SK-N-SH (cell line): ENCODE results near the gene MBTPS1. TPM values are rescaled to one million over a fixed set of nuclear protein-coding genes. Genes with fewer than 3 reads are reported as not detected.

Experiments used
- CTCF ChIA-PET: fragments of 300-600, 350-600 bp; formaldehyde crosslinking; extraction: SDS; loops from one replicate; lab custom pipeline; 2021; lab: Yijun Ruan, JAX
- POLR2A ChIA-PET: fragments of 350-600 bp; sonication (Branson Sonifier 250); formaldehyde crosslinking; extraction: SDS; loops from one replicate; lab custom pipeline; 2020; ENCODE audit warnings: antibody characterized with exemption, inconsistent platforms; lab: Yijun Ruan, JAX
- DNase-seq: peaks from one replicate; pipeline ENCODE4 v3.0.0; 2012
- H2AFZ ChIP-seq: fragments of 200-600 bp; sonication (generic); 2 replicates; pipeline ENCODE4 v1.8.1; 2016; ENCODE audit warnings: antibody characterized with exemption, mild to moderate bottlenecking, low read depth
- H3F3A ChIP-seq: fragments of 200-600 bp; sonication (generic); replicated peaks from 2 replicates; pipeline ENCODE3; 2016; ENCODE audit warnings: antibody characterized with exemption, mild to moderate bottlenecking; ENCODE audit not compliant: insufficient read depth
- H3K27ac ChIP-seq, 2 experiments: fragments of 200-500 bp in 1 of 2; fragments of 200-600 bp in 1 of 2; sonication (Bioruptor generic) in 1 of 2; sonication (generic), shearing (Covaris generic) in 1 of 2; 2 replicates each; pipeline versions ENCODE4 v1.5.1 to v1.6.1; 2014 to 2016; ENCODE audit warnings: low read depth in 2 of 2, inconsistent platforms in 1 of 2, low read length in 1 of 2, mild to moderate bottlenecking in 1 of 2, mixed read lengths in 1 of 2
- H3K27me3 ChIP-seq: fragments of 200-600 bp; sonication (generic), shearing (Covaris generic); 2 replicates; pipeline ENCODE4 v1.6.1; 2016; ENCODE audit warnings: mixed run types; ENCODE audit not compliant: insufficient read depth
- H3K36me3 ChIP-seq, 2 experiments: fragments of 200-500 bp in 1 of 2; fragments of 200-600 bp in 1 of 2; sonication (Bioruptor generic) in 1 of 2; sonication (generic) in 1 of 2; replicated peaks in 1 of 2; 2 replicates each; pipeline versions ENCODE3 to v1.5.1; 2014 to 2016; ENCODE audit warnings: low read length in 1 of 2, mild to moderate bottlenecking in 1 of 2; ENCODE audit not compliant: insufficient read depth in 2 of 2, control insufficient read depth in 1 of 2
- H3K4me1 ChIP-seq, 2 experiments: fragments of 200-500 bp in 1 of 2; fragments of 200-600 bp in 1 of 2; sonication (Bioruptor generic) in 1 of 2; sonication (generic), shearing (Covaris generic) in 1 of 2; 2 replicates each; pipeline versions ENCODE4 v1.5.1 to v1.6.1; 2014 to 2016; ENCODE audit warnings: low read depth in 1 of 2, low read length in 1 of 2, mixed run types in 1 of 2; ENCODE audit not compliant: insufficient read depth in 2 of 2, control insufficient read depth in 1 of 2
- H3K4me2 ChIP-seq: fragments of 200-600 bp; sonication (generic), shearing (Covaris generic); 2 replicates; pipeline ENCODE4 v1.6.1; 2017; ENCODE audit warnings: mixed run types
- H3K4me3 ChIP-seq, 2 experiments: fragments of 200-500 bp in 1 of 2; fragments of 200-600 bp in 1 of 2; sonication (Bioruptor generic) in 1 of 2; sonication (generic), shearing (Covaris generic) in 1 of 2; 2 replicates each; pipeline versions ENCODE4 v1.5.1 to v1.8.1; 2014 to 2016; ENCODE audit warnings: low read depth in 2 of 2, inconsistent platforms in 1 of 2, low read length in 1 of 2, mild to moderate bottlenecking in 1 of 2, mixed read lengths in 1 of 2, moderate library complexity in 1 of 2
- H3K79me2 ChIP-seq: fragments of 200-600 bp; sonication (generic); 2 replicates; pipeline ENCODE4 v1.8.1; 2017; ENCODE audit warnings: mild to moderate bottlenecking; ENCODE audit not compliant: insufficient read depth
- H3K9ac ChIP-seq: fragments of 200-600 bp; sonication (generic); 2 replicates; pipeline ENCODE4 v1.6.1; 2017; ENCODE audit warnings: mixed run types
- H3K9me2 ChIP-seq: fragments of 200-600 bp; sonication (generic); 2 replicates; pipeline ENCODE4 v1.6.1; 2017; ENCODE audit warnings: mixed run types
- H3K9me3 ChIP-seq: fragments of 200-600 bp; sonication (generic); 2 replicates; pipeline ENCODE4 v1.6.1; 2017; ENCODE audit warnings: mixed run types, mild to moderate bottlenecking, moderate library complexity
- H4K20me1 ChIP-seq: fragments of 200-600 bp; sonication (generic); 2 replicates; pipeline ENCODE4 v1.6.1; 2017; ENCODE audit warnings: mild to moderate bottlenecking, mixed run types; ENCODE audit not compliant: insufficient read depth
- CHD2 ChIP-seq: fragments of 150-350 bp; IDR thresholded peaks from 2 replicates; pipeline ENCODE4 v1.6.1; 2018; ENCODE audit warnings: low read length; ENCODE audit not compliant: partially characterized antibody
- FOXM1 ChIP-seq: IDR thresholded peaks from 2 replicates; pipeline ENCODE4 v1.4.0; 2012; ENCODE audit warnings: low read depth, mild to moderate bottlenecking
- GABPA ChIP-seq: IDR thresholded peaks from 2 replicates; pipeline ENCODE4 v1.4.0; 2012; ENCODE audit warnings: low read depth, mild to moderate bottlenecking
- GATA2 ChIP-seq: sonication (generic); formaldehyde crosslinking; IDR thresholded peaks from 2 replicates; pipeline ENCODE4 v1.5.0; 2020; ENCODE audit warnings: mild to moderate bottlenecking, missing genetic modification reagents
- MEF2A ChIP-seq: IDR thresholded peaks from 2 replicates; pipeline ENCODE4 v1.4.0; 2012; ENCODE audit warnings: low read depth, borderline replicate concordance
- NFIC ChIP-seq: IDR thresholded peaks from 2 replicates; pipeline ENCODE4 v1.4.0; 2012; ENCODE audit warnings: borderline replicate concordance
- POLR2AphosphoS5 ChIP-seq: IDR thresholded peaks from 2 replicates; pipeline ENCODE4 v1.6.1; 2012; ENCODE audit warnings: low read depth, low read length
- RXRA ChIP-seq: IDR thresholded peaks from 2 replicates; pipeline ENCODE4 v1.4.0; 2012; ENCODE audit warnings: low read depth, mild to moderate bottlenecking, borderline replicate concordance
- SIN3A ChIP-seq: IDR thresholded peaks from 2 replicates; pipeline ENCODE4 v1.6.1; 2012; ENCODE audit warnings: low read depth, mild to moderate bottlenecking, low read length, moderate library complexity, borderline replicate concordance
- SMC3 ChIP-seq: IDR thresholded peaks from 2 replicates; pipeline ENCODE4 v1.6.1; 2012; ENCODE audit warnings: low read depth, low read length, improper control_type of control experiment
- TAF1 ChIP-seq: IDR thresholded peaks from 2 replicates; pipeline ENCODE4 v1.6.1; 2012; ENCODE audit warnings: low read depth, mild to moderate bottlenecking, low read length, moderate library complexity, borderline replicate concordance
- TCF12 ChIP-seq: IDR thresholded peaks from 2 replicates; pipeline ENCODE4 v1.4.0; 2012
- TEAD4 ChIP-seq: IDR thresholded peaks from 2 replicates; pipeline ENCODE4 v1.4.0; 2012; ENCODE audit warnings: mild to moderate bottlenecking, borderline replicate concordance; ENCODE audit not compliant: insufficient read depth
- YY1 ChIP-seq: IDR thresholded peaks from 2 replicates; pipeline ENCODE4 v1.4.0; 2012; ENCODE audit warnings: low read depth, mild to moderate bottlenecking
- WGBS: methylation state at CpG from one replicate; pipeline ENCODE4 v1.1.6; 2017; ENCODE audit warnings: low lambda C conversion rate; 5-methylcytosine and 5-hydroxymethylcytosine counted together
- polyA plus RNA-seq, 3 experiments: library from polyadenylated mRNA; depleted of rRNA; stranded (reverse); fragments of >200 nt; gene quantifications; 2 replicates each; pipeline ENCODE4 v1.2.3, GENCODE V29; 2012
- TF ChIP-seq, protein P1 (sequence below): IDR thresholded peaks from 2 replicates; pipeline ENCODE4; 2012
- TF ChIP-seq, protein P2 (sequence below): fragments of 200-600 bp; sonication (generic); IDR thresholded peaks from 2 replicates; pipeline ENCODE4 v1.6.1; 2017; ENCODE audit warnings: antibody characterized with exemption, mild to moderate bottlenecking, moderate library complexity

MBTPS1 gene
- polyA plus RNA-seq, 1 of the 3 experiments (the other 2 are of a cell fraction): 84.9 TPM

DNA sequence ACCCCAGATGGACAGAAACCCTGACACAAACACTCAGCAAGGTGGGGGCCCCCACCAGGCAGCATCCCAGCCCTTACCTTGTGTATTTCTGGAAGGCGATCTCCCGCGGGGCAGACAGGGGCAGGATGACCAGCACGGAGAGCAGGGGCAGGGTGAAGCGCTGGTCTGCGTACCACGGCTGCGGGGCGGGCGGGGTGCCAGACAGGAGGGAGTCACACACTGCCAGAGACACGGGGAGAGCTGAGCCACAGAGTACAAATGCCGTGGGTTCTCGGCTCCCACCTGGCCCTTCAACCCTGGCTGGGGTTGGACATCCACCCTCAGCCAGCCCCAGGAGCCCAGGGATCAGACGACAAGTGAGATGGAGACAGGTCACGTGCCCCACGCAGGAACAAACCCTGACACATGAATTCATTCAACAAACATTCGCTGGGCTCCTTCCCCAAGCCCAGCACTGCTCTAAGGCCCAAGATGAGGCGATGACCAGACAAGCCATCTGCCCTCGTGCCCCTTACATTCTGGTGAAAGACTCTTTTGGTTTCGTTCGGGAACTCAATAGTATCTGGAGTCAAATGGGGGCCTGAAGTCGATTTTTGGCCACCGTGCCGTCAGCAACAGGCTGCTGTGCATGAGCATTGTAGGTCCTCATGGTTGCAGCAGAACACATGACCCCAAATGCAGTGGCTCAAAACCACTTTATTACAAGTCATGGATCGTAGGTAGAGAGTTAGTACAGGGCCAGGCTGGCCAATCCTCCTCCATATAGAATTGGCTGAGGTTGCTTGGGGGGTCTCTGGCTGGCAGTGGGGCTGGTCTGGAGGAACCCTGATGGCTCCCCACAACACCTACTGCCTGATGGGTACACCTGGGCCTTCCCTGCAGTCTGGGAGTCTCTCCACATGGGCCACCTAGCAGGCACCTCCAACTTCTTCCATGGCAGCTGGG lies 83.2 kb downstream of the MBTPS1 start:
- ChIA-PET CTCF (interaction anchor here (1.0 kb wide), 1 partner anchor 32 kb away, joined by 3 read pairs; no protein-coding TSS in a partner anchor), POLR2A (no interaction called here)
- no peak for TF ChIP-seq GATA2
- TF ChIP-seq, protein P1, sequence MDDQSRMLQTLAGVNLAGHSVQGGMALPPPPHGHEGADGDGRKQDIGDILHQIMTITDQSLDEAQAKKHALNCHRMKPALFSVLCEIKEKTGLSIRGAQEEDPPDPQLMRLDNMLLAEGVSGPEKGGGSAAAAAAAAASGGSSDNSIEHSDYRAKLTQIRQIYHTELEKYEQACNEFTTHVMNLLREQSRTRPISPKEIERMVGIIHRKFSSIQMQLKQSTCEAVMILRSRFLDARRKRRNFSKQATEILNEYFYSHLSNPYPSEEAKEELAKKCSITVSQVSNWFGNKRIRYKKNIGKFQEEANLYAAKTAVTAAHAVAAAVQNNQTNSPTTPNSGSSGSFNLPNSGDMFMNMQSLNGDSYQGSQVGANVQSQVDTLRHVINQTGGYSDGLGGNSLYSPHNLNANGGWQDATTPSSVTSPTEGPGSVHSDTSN: no peak
- no peak for TF ChIP-seq YY1
- no peak for TF ChIP-seq FOXM1
- TF ChIP-seq, protein P2, sequence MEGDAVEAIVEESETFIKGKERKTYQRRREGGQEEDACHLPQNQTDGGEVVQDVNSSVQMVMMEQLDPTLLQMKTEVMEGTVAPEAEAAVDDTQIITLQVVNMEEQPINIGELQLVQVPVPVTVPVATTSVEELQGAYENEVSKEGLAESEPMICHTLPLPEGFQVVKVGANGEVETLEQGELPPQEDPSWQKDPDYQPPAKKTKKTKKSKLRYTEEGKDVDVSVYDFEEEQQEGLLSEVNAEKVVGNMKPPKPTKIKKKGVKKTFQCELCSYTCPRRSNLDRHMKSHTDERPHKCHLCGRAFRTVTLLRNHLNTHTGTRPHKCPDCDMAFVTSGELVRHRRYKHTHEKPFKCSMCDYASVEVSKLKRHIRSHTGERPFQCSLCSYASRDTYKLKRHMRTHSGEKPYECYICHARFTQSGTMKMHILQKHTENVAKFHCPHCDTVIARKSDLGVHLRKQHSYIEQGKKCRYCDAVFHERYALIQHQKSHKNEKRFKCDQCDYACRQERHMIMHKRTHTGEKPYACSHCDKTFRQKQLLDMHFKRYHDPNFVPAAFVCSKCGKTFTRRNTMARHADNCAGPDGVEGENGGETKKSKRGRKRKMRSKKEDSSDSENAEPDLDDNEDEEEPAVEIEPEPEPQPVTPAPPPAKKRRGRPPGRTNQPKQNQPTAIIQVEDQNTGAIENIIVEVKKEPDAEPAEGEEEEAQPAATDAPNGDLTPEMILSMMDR: no peak
- no peak for TF ChIP-seq NFIC
- TF ChIP-seq RXRA: no peak
- no peak for TF ChIP-seq GABPA
- TF ChIP-seq CHD2: no peak
- TF ChIP-seq SIN3A: no peak
- TF ChIP-seq POLR2AphosphoS5: no peak
- TF ChIP-seq TEAD4: no peak
- TF ChIP-seq TCF12: no peak
- TF ChIP-seq TAF1: no peak
- TF ChIP-seq SMC3: no peak
- no peak for TF ChIP-seq MEF2A
- no peak for DNase-seq
- Histone ChIP-seq H3K9ac (no peak overlapping the region), H3K79me2 (no peaks in the 10 kb centered on the region), H3K27ac (no peak overlapping the region), H4K20me1 (no peaks in the 10 kb centered on the region), H3F3A (no peaks in the 10 kb centered on the region), H3K36me3 (no peaks in the 10 kb centered on the region), H3K4me1 (no peaks in the 10 kb centered on the region; a peak in 1 of 4 replicates), H3K4me3 (no peak overlapping the region), H3K4me2 (no peak overlapping the region), H2AFZ (no peak overlapping the region), H3K9me3 (no peaks in the 10 kb centered on the region), H3K9me2 (no peaks in the 10 kb centered on the region), H3K27me3 (no peaks in the 10 kb centered on the region)
- WGBS: 69% methylated on average over 17 of the region's 25 CpGs
